ENCODE measurements around the gene TGM3. TPM values are rescaled to one million over a fixed set of nuclear protein-coding genes. Genes with fewer than 3 reads are reported as not detected.

Gene TGM3
- total RNA-seq, 1 experiment from 2014 or later: not detected

DNA sequence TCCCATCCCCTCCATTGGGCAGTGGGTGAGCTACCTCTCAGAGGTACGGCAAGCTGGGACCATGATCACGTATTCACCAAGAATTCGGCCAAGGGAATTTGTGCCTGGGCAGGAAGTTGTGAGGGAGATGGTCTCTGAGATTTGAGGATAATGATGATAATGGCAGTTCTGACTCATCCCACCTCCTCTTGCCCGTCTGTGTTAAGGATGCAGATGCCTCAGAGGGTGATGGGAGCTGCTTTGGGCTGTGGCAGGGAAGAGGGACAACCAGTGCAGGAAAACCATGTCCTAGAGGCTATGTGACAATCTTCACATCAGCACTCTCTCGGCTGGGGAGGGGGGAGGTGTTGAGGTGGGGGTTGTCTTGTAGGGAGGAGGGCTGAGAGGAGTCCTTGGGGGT, 89.2 kb downstream of the TGM3 start:
- Histone ChIP-seq H3K9me3 (ENCODE audit: control insufficient read depth in 1 of 2, insufficient read depth in 1 of 2, low read depth in 1 of 2, low read length in 2 of 2) (no peaks in the 10 kb centered on the region; a peak in 1 of 4 replicates), H3K27ac (ENCODE audit: low read depth, low read length) (no peak overlapping the region), H3K9ac (ENCODE audit: low read length) (no peak overlapping the region), H3K4me3 (replicated peaks in 1 of 2; ENCODE audit: low read depth in 1 of 2, low read length in 2 of 2) (no peak overlapping the region), H3K79me2 (ENCODE audit: insufficient read depth, low read length) (no peaks in the 10 kb centered on the region), H2AFZ (ENCODE audit: low read depth, low read length, poor library complexity, severe bottlenecking) (no peak overlapping the region), H3K4me1 (ENCODE audit: control insufficient read depth in 1 of 2, insufficient read depth in 2 of 2, low read length in 2 of 2) (peaks cover 0 to 8% of the 10 kb centered on the region in 2 experiments; a peak in 2 of 4 replicates), H3K9me2 (ENCODE audit: insufficient read depth) (no peaks in the 10 kb centered on the region), H3K36me3 (ENCODE audit: control insufficient read depth in 1 of 2, insufficient read depth in 2 of 2, low read length in 2 of 2) (no peaks in the 10 kb centered on the region), H4K20me1 (ENCODE audit: insufficient read depth) (no peaks in the 10 kb centered on the region), H3K27me3 (ENCODE audit: insufficient read depth, low read length) (no peaks in the 10 kb centered on the region), H3K4me2 (ENCODE audit: low read length) (no peak overlapping the region)
- no peak for ATAC-seq
- CTCF ChIA-PET: no interaction called here
- POLR2A ChIA-PET: no interaction called here
- no peak for TF ChIP-seq ELF1 (IDR thresholded peaks at IDR 0.05; ENCODE audit: borderline replicate concordance, low read depth)
- TF ChIP-seq, protein P1, sequence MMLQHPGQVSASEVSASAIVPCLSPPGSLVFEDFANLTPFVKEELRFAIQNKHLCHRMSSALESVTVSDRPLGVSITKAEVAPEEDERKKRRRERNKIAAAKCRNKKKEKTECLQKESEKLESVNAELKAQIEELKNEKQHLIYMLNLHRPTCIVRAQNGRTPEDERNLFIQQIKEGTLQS (IDR thresholded peaks at IDR 0.05): no peak
- TF ChIP-seq, protein P2, sequence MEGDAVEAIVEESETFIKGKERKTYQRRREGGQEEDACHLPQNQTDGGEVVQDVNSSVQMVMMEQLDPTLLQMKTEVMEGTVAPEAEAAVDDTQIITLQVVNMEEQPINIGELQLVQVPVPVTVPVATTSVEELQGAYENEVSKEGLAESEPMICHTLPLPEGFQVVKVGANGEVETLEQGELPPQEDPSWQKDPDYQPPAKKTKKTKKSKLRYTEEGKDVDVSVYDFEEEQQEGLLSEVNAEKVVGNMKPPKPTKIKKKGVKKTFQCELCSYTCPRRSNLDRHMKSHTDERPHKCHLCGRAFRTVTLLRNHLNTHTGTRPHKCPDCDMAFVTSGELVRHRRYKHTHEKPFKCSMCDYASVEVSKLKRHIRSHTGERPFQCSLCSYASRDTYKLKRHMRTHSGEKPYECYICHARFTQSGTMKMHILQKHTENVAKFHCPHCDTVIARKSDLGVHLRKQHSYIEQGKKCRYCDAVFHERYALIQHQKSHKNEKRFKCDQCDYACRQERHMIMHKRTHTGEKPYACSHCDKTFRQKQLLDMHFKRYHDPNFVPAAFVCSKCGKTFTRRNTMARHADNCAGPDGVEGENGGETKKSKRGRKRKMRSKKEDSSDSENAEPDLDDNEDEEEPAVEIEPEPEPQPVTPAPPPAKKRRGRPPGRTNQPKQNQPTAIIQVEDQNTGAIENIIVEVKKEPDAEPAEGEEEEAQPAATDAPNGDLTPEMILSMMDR (IDR thresholded peaks at IDR 0.05 in 2 of 3, conservative IDR thresholded peaks at IDR 0.05 in 1 of 3; ENCODE audit: borderline replicate concordance in 1 of 3, insufficient read depth in 1 of 3, low read depth in 2 of 3, low read length in 2 of 3): no peak
- TF ChIP-seq TCF7L2 (IDR thresholded peaks at IDR 0.05; ENCODE audit: borderline replicate concordance, extremely low read depth, insufficient read depth, insufficient read length): no peak
- TF ChIP-seq, protein P3, sequence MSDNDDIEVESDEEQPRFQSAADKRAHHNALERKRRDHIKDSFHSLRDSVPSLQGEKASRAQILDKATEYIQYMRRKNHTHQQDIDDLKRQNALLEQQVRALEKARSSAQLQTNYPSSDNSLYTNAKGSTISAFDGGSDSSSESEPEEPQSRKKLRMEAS (IDR thresholded peaks at IDR 0.05): no peak
- TF ChIP-seq FOSL1 (IDR thresholded peaks at IDR 0.05; ENCODE audit: low read depth): no peak
- TF ChIP-seq SRF (IDR thresholded peaks at IDR 0.05; ENCODE audit: low read depth): no peak
- no peak for TF ChIP-seq POLR2A (IDR thresholded peaks at IDR 0.05; ENCODE audit: borderline replicate concordance, extremely low read depth, insufficient read depth, insufficient read length)
- TF ChIP-seq RAD21 (IDR thresholded peaks at IDR 0.05; ENCODE audit: low read depth): no peak
- TF ChIP-seq, protein P4, sequence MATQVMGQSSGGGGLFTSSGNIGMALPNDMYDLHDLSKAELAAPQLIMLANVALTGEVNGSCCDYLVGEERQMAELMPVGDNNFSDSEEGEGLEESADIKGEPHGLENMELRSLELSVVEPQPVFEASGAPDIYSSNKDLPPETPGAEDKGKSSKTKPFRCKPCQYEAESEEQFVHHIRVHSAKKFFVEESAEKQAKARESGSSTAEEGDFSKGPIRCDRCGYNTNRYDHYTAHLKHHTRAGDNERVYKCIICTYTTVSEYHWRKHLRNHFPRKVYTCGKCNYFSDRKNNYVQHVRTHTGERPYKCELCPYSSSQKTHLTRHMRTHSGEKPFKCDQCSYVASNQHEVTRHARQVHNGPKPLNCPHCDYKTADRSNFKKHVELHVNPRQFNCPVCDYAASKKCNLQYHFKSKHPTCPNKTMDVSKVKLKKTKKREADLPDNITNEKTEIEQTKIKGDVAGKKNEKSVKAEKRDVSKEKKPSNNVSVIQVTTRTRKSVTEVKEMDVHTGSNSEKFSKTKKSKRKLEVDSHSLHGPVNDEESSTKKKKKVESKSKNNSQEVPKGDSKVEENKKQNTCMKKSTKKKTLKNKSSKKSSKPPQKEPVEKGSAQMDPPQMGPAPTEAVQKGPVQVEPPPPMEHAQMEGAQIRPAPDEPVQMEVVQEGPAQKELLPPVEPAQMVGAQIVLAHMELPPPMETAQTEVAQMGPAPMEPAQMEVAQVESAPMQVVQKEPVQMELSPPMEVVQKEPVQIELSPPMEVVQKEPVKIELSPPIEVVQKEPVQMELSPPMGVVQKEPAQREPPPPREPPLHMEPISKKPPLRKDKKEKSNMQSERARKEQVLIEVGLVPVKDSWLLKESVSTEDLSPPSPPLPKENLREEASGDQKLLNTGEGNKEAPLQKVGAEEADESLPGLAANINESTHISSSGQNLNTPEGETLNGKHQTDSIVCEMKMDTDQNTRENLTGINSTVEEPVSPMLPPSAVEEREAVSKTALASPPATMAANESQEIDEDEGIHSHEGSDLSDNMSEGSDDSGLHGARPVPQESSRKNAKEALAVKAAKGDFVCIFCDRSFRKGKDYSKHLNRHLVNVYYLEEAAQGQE (IDR thresholded peaks at IDR 0.05; ENCODE audit: low read depth): no peak
- no peak for TF ChIP-seq EZH2 (IDR thresholded peaks at IDR 0.05)
- no peak for TF ChIP-seq ZFX (IDR thresholded peaks at IDR 0.05)
- no peak for TF ChIP-seq CBX3 (IDR thresholded peaks at IDR 0.05; ENCODE audit: low read depth)
- no peak for TF ChIP-seq YY1 (IDR thresholded peaks at IDR 0.05; ENCODE audit: extremely low read depth, insufficient replicate concordance, low read depth, low read length)
- no peak for TF ChIP-seq POLR2AphosphoS5 (IDR thresholded peaks at IDR 0.05; ENCODE audit: low read depth, low read length)
- no peak for TF ChIP-seq EZH2phosphoT487 (IDR thresholded peaks at IDR 0.05; ENCODE audit: borderline replicate concordance)
- intact Hi-C loops (cut with micrococcal nuclease): no loop called here
- no peak for DNase-seq (ENCODE audit: low read depth, low spot score)
- RAD21 ChIA-PET (ENCODE audit: low non-redundant PET in 1 of 2, low total read pairs in 2 of 2, uncharacterized antibody in 2 of 2, unreplicated experiment in 2 of 2): no interaction called here
- BruUV-seq (replicated peaks): no TSS peak

Data from HCT116 (cell line).